Measurements from ENCODE around the gene RNU5D-1. TPM values are rescaled to one million over a fixed set of nuclear protein-coding genes. Genes with fewer than 3 reads are reported as not detected.

RNU5D-1 gene
- total and polyA plus RNA-seq, 2 of the 13 experiments (the other 11 are each of a cell fraction or from before 2014, with no cell fraction given): 165 TPM; not detected in 1

GRCh38 chr1:44700573-44700972, 30.4 kb downstream of the RNU5D-1 start:
- H3K36me3 ChIP-seq (replicated peaks in 1 of 2; ENCODE audit: control insufficient read depth in 1 of 2, insufficient read depth in 2 of 2, low read length in 2 of 2): no peaks in the 10 kb centered on the region
- peak; percentile 65 for FAIRE-seq
- ATAC-seq: peak; percentile 53
- 0% methylated on average over 1 of the region's 1 CpG for WGBS (ENCODE audit: low lambda C conversion rate)
- peak overlapping the region; percentile 26 to 59 (median 29); a peak in 4 of 6 replicates for H3K4me3 ChIP-seq (replicated peaks in 1 of 3; ENCODE audit: insufficient read depth in 1 of 3, low read depth in 2 of 3, low read length in 3 of 3)
- POLR2A ChIA-PET: interaction anchor here (0.5 to 4.2 kb wide), 6 partner anchors 21 to 68 kb away, joined by 3 to 20 read pairs (median 4); partner anchors contain the start of genes ARMH1, RNU5D-1 and TMEM53
- H3K4me2 ChIP-seq (ENCODE audit: low read depth, low read length): peak overlapping the region; percentile 80
- no peaks in the 10 kb centered on the region for H3K9me3 ChIP-seq (ENCODE audit: low read length)
- H4K20me1 ChIP-seq (ENCODE audit: insufficient read depth, low read length): no peaks in the 10 kb centered on the region
- in situ Hi-C loops (cut with HindIII; ENCODE audit: extremely low pct_ligation_motif_present, low pct_unique_long_range_greater_than_20kb): no loop called here
- CTCF ChIA-PET (ENCODE audit: low intra/inter-chr PET ratio, low total read pairs): no interaction called here
- peak overlapping the region; percentile 20; the same call in 1 of the 2 replicates for H3K9ac ChIP-seq (ENCODE audit: insufficient read depth, low read depth, low read length)
- peak overlapping the region; percentile 48 for H3K27ac ChIP-seq (ENCODE audit: extremely low read length, insufficient read depth, low read length)
- no peaks in the 10 kb centered on the region for H3K27me3 ChIP-seq (ENCODE audit: control insufficient read depth in 1 of 2, insufficient read depth in 2 of 2, low read length in 2 of 2)
- peaks cover 66% of the 10 kb centered on the region for H3K4me1 ChIP-seq (ENCODE audit: insufficient read depth, low read length)
- no TSS peak for BruUV-seq (replicated peaks)
- no peak overlapping the region for H2AFZ ChIP-seq (ENCODE audit: low read length)
- DNase-seq (ENCODE audit: low spot score): peak; percentile 49
- no peaks in the 10 kb centered on the region for H3K79me2 ChIP-seq (ENCODE audit: insufficient read depth, low read length)
- intact Hi-C loops (cut with micrococcal nuclease; ENCODE audit: unreplicated experiment): no loop called here
- TF ChIP-seq DRAP1 (CRISPR knock-in tag; IDR thresholded peaks at IDR 0.05): no peak
- 0 out of 2 replicates have a peak, but pooled peaks have one; percentile 1 for TF ChIP-seq MAX (IDR thresholded peaks at IDR 0.05)
- no peak for TF ChIP-seq FOXC1 (CRISPR knock-in tag; IDR thresholded peaks at IDR 0.05; ENCODE audit: borderline replicate concordance)
- TF ChIP-seq SOX5 (CRISPR knock-in tag; IDR thresholded peaks at IDR 0.05; ENCODE audit: borderline replicate concordance): no peak
- no peak for TF ChIP-seq ZMYM4 (CRISPR knock-in tag; IDR thresholded peaks at IDR 0.05)
- TF ChIP-seq ZMYM2 (CRISPR knock-in tag; IDR thresholded peaks at IDR 0.05): no peak
- no peak for TF ChIP-seq SNAPC2 (CRISPR knock-in tag; IDR thresholded peaks at IDR 0.05)
- TF ChIP-seq KLF16 (CRISPR knock-in tag; IDR thresholded peaks at IDR 0.05): 0 out of 4 replicates have a peak, but pooled peaks of 1 of the 2 experiments have one; percentile 5
- no peak for TF ChIP-seq ZNF850 (CRISPR knock-in tag; conservative IDR thresholded peaks at IDR 0.05)
- TF ChIP-seq ZBTB34 (CRISPR knock-in tag; IDR thresholded peaks at IDR 0.05): no peak
- TF ChIP-seq SMARCC2 (IDR thresholded peaks at IDR 0.05): no peak
- no peak for TF ChIP-seq SRSF1 (optimal IDR thresholded peaks at IDR 0.05; ENCODE audit: low read depth, low read length)
- no peak for TF ChIP-seq ATF1 (CRISPR knock-in tag; IDR thresholded peaks at IDR 0.05)
- TF ChIP-seq HDAC1 (CRISPR knock-in tag; IDR thresholded peaks at IDR 0.05): no peak
- TF ChIP-seq POGK (CRISPR knock-in tag; conservative IDR thresholded peaks at IDR 0.05): no peak
- TF ChIP-seq ZNF713 (CRISPR knock-in tag; IDR thresholded peaks at IDR 0.05): no peak
- TF ChIP-seq EP300 (IDR thresholded peaks at IDR 0.05; ENCODE audit: low read depth in 2 of 2, low read length in 2 of 2): 0 out of 4 replicates have a peak, but pooled peaks of 1 of the 2 experiments have one; percentile 31
- TF ChIP-seq EP300 (CRISPR knock-in tag; IDR thresholded peaks at IDR 0.05; ENCODE audit: borderline replicate concordance): no peak
- no peak for TF ChIP-seq FUBP1 (CRISPR knock-in tag; IDR thresholded peaks at IDR 0.05; ENCODE audit: borderline replicate concordance)
- TF ChIP-seq ATF3 (CRISPR knock-in tag; IDR thresholded peaks at IDR 0.05): peak; percentile 76; the same call in 1 of the 2 replicates

Measured in HepG2 (cell line).